A549 (cell line): ENCODE data around the gene ATL3. TPM values are rescaled to one million over a fixed set of nuclear protein-coding genes. Genes with fewer than 3 reads are reported as not detected.

Source experiments
- ATAC-seq, 2 experiments: fragments of 200-7000 bp in 1 of 2; fragments of >200 bp in 1 of 2; cut with Nextera tagmentation in 1 of 2; cut with Tn5 transposase in 1 of 2; 3 replicates each; pipeline versions ENCODE4 v1.8.0 to v1.9.1; 2018 to 2020; ENCODE audit warnings: mild to moderate bottlenecking in 1 of 2, moderate library complexity in 1 of 2
- CTCF ChIA-PET: fragments of 300-600 bp; sonication (Branson Sonifier 250); formaldehyde crosslinking; extraction: SDS; loops from one replicate; lab custom pipeline; 2021; ENCODE audit warnings: antibody characterized with exemption, inconsistent platforms; lab: Yijun Ruan, JAX
- POLR2A ChIA-PET: fragments of 350-600 bp; formaldehyde crosslinking; extraction: SDS; loops from one replicate; lab custom pipeline; 2021; ENCODE audit warnings: antibody characterized with exemption, inconsistent platforms; lab: Yijun Ruan, JAX
- DNase-seq, 2 experiments: peaks; one replicate each; pipeline versions ENCODE4 v3.0.0 to v3.0.0-alpha.2; 2011 to 2016; ENCODE audit warnings: low read depth in 1 of 2, low spot score in 1 of 2
- FAIRE-seq: peaks from 2 replicates; lab custom pipeline; 2011; peaks lifted over from hg19 to GRCh38; lab: Jason Lieb, UNC
- H3K27ac ChIP-seq, 2 experiments: fragments of >200 bp; sonication (Bioruptor Twin); formaldehyde crosslinking; 3 replicates each; pipeline ENCODE4 v1.5.1; 2016 to 2017
- H3K4me1 ChIP-seq: fragments of >200 bp; sonication (Bioruptor Twin); formaldehyde crosslinking; 3 replicates; pipeline ENCODE4 v1.6.1; 2016
- H3K4me2 ChIP-seq: fragments of >200 bp; sonication (Bioruptor Twin); formaldehyde crosslinking; 3 replicates; pipeline ENCODE4 v1.6.1; 2016
- H3K4me3 ChIP-seq: fragments of >200 bp; sonication (Bioruptor Twin); formaldehyde crosslinking; 3 replicates; pipeline ENCODE4 v1.5.1; 2016
- H3K9me3 ChIP-seq: fragments of >200 bp; sonication (Bioruptor Twin); formaldehyde crosslinking; 3 replicates; pipeline ENCODE4 v1.6.1; 2016
- ATOH8 ChIP-seq: fragments of 250-450 bp; sonication (Bioruptor Pico); IDR thresholded peaks from 2 replicates; pipeline ENCODE4 v1.5.0; 2020; ENCODE audit warnings: low read depth, mild to moderate bottlenecking, moderate library complexity
- BHLHE40 ChIP-seq: IDR thresholded peaks from 2 replicates; pipeline ENCODE4 v1.6.1; 2012; ENCODE audit warnings: low read depth, low read length, inconsistent platforms
- CBX2 ChIP-seq: fragments of 200-600 bp; sonication (generic); IDR thresholded peaks from 2 replicates; pipeline ENCODE4 v1.6.1; 2016; ENCODE audit warnings: low read depth, mild to moderate bottlenecking, borderline replicate concordance
- E2F6 ChIP-seq: IDR thresholded peaks from 2 replicates; pipeline ENCODE4 v1.6.1; 2012; ENCODE audit warnings: low read depth, borderline replicate concordance
- EHF ChIP-seq: fragments of 250-450 bp; sonication (Bioruptor Pico); IDR thresholded peaks from 2 replicates; pipeline ENCODE4 v1.5.0; 2020; ENCODE audit warnings: mild to moderate bottlenecking
- EHMT2 ChIP-seq: fragments of 200-600 bp; sonication (generic); IDR thresholded peaks from 2 replicates; pipeline ENCODE4 v1.6.1; 2016; ENCODE audit warnings: antibody characterized with exemption, low read depth, mild to moderate bottlenecking, moderate library complexity
- FOXS1 ChIP-seq: fragments of 250-450 bp; sonication (Bioruptor Pico); IDR thresholded peaks from 2 replicates; pipeline ENCODE4 v1.5.0; 2020; ENCODE audit warnings: mild to moderate bottlenecking, moderate library complexity
- GATA3 ChIP-seq: IDR thresholded peaks from 2 replicates; pipeline ENCODE4 v1.6.1; 2012; ENCODE audit warnings: borderline replicate concordance
- HDAC2 ChIP-seq: fragments of 200-600 bp; sonication (generic); IDR thresholded peaks from 2 replicates; pipeline ENCODE4 v1.6.1; 2016
- HES2 ChIP-seq: fragments of >200 bp; sonication (Bioruptor Twin); formaldehyde crosslinking; IDR thresholded peaks from 2 replicates; pipeline ENCODE4 v1.6.1; 2016
- HEYL ChIP-seq: fragments of 250-450 bp; sonication (Bioruptor Pico); IDR thresholded peaks from 2 replicates; pipeline ENCODE4 v1.8.0; 2021; ENCODE audit warnings: mild to moderate bottlenecking, moderate library complexity
- HOXA7 ChIP-seq: fragments of 250-450 bp; sonication (Bioruptor Pico); IDR thresholded peaks from 2 replicates; pipeline ENCODE4 v1.5.0; 2020; ENCODE audit warnings: mild to moderate bottlenecking, moderate library complexity
- HOXB13 ChIP-seq: fragments of 250-450 bp; sonication (Bioruptor Pico); IDR thresholded peaks from 2 replicates; pipeline ENCODE4 v1.5.0; 2020; ENCODE audit warnings: low read depth, mild to moderate bottlenecking, moderate library complexity
- KDM5A ChIP-seq: fragments of 200-600 bp; sonication (generic); IDR thresholded peaks from 2 replicates; pipeline ENCODE4 v1.6.1; 2016; ENCODE audit warnings: antibody characterized with exemption, mild to moderate bottlenecking
- MAFK ChIP-seq: fragments of 450-650 bp; IDR thresholded peaks from 2 replicates; pipeline ENCODE4 v1.6.1; 2014; ENCODE audit not compliant: partially characterized antibody
- MAZ ChIP-seq: fragments of 150-350 bp; IDR thresholded peaks from 2 replicates; pipeline ENCODE4 v1.6.1; 2014; ENCODE audit warnings: antibody characterized with exemption, low read depth, low read length, borderline replicate concordance
- MYC ChIP-seq: IDR thresholded peaks from 2 replicates; pipeline ENCODE4 v1.6.1; 2012; ENCODE audit warnings: mild to moderate bottlenecking, inconsistent platforms, low read length, improper control_type of control experiment, borderline replicate concordance
- NPAS2 ChIP-seq: fragments of 250-450 bp; sonication (Bioruptor Pico); IDR thresholded peaks from 2 replicates; pipeline ENCODE4 v1.8.0; 2022; ENCODE audit warnings: mild to moderate bottlenecking, moderate library complexity, borderline replicate concordance
- PBX3 ChIP-seq: IDR thresholded peaks from 2 replicates; pipeline ENCODE4 v1.6.1; 2012
- POLR2A ChIP-seq: IDR thresholded peaks from 2 replicates; pipeline ENCODE4 v1.6.1; 2012; ENCODE audit warnings: mild to moderate bottlenecking, low read length
- POLR2AphosphoS2 ChIP-seq: conservative IDR thresholded peaks from 2 replicates; pipeline ENCODE4 v1.6.1; 2012; ENCODE audit warnings: low read length, improper control_type of control experiment, inconsistent platforms
- RARB ChIP-seq: fragments of 250-450 bp; sonication (Bioruptor Pico); IDR thresholded peaks from 2 replicates; pipeline ENCODE4 v1.8.0; 2021; ENCODE audit warnings: mild to moderate bottlenecking, moderate library complexity
- RCOR1 ChIP-seq: fragments of 150-350 bp; IDR thresholded peaks from 2 replicates; pipeline ENCODE4 v1.6.1; 2014; ENCODE audit warnings: antibody characterized with exemption, low read length, low read depth
- REST ChIP-seq: fragments of 200-600 bp; sonication (generic); IDR thresholded peaks from 2 replicates; pipeline ENCODE4 v1.6.1; 2016; ENCODE audit warnings: antibody characterized with exemption, mild to moderate bottlenecking, moderate library complexity
- SMC3 ChIP-seq: fragments of >200 bp; sonication (Bioruptor Twin); formaldehyde crosslinking; IDR thresholded peaks from 3 replicates; pipeline ENCODE4 v1.6.1; 2018; ENCODE audit warnings: inconsistent platforms
- SREBF2 ChIP-seq: fragments of 450-650 bp; IDR thresholded peaks from 2 replicates; pipeline ENCODE4 v1.6.1; 2014; ENCODE audit warnings: mild to moderate bottlenecking, moderate library complexity
- USF2 ChIP-seq: fragments of 450-650 bp; IDR thresholded peaks from 2 replicates; pipeline ENCODE4 v1.6.1; 2014; ENCODE audit warnings: antibody characterized with exemption
- WGBS: methylation state at CpG from one replicate; pipeline ENCODE4 v1.1.6; 2017; ENCODE audit errors: missing lambda C conversion rate; 5-methylcytosine and 5-hydroxymethylcytosine counted together
- polyA plus RNA-seq, 4 experiments: library from polyadenylated mRNA; depleted of rRNA in 3 of 4; stranded (reverse); fragments of >200 nt; fragmentation: RNase III in 1 of 4; extraction: RNeasy Plus Mini Kit Qiagen cat#74134 plus additional on column Dnase treatment in 1 of 4; gene quantifications; 2 replicates in 3 of 4; 3 replicates in 1 of 4; pipeline ENCODE4 v1.2.3, GENCODE V29; 2011 to 2017

The ATL3 gene
- polyA plus RNA-seq, 2 of the 4 experiments (the other 2 are of a cell fraction): 26.3 to 50.8 TPM

- peak overlapping the region; percentile 84 for H3K4me2 ChIP-seq
- peak; percentile 38 to 53 for ATAC-seq
- TF ChIP-seq SMC3: no peak
- TF ChIP-seq USF2: no peak
- no peak for TF ChIP-seq POLR2A
- 0 out of 2 replicates have a peak, but pooled peaks have one; percentile 45 for TF ChIP-seq KDM5A
- TF ChIP-seq RCOR1: no peak
- no peak for TF ChIP-seq HES2
- TF ChIP-seq FOXS1 (CRISPR knock-in tag): no peak
- no peak for TF ChIP-seq PBX3
- 0 out of 2 replicates have a peak, but pooled peaks have one; percentile 11 for TF ChIP-seq REST
- 0 out of 2 replicates have a peak, but pooled peaks have one; percentile 8 for TF ChIP-seq HDAC2
- no peak for TF ChIP-seq GATA3
- TF ChIP-seq HOXB13 (CRISPR knock-in tag): no peak
- TF ChIP-seq, all 56 proteins: peak for 3
- WGBS: 9% methylated on average over 19 of the region's 19 CpGs
- ChIA-PET POLR2A (interaction anchor here (0.6 to 3.4 kb wide), 12 partner anchors 9 to 841 kb away, joined by 3 to 29 read pairs (median 4); partner anchors contain the start of gene ATL3), CTCF (interaction anchor here (0.7 to 3.6 kb wide), 13 partner anchors 9 to 801 kb away, joined by 3 to 26 read pairs (median 4); partner anchors contain the start of genes ATL3 and SLC3A2)
- FAIRE-seq: no peak
- H3K9me3 ChIP-seq: no peaks in the 10 kb centered on the region
- peak overlapping the region; percentile 90 to 95 for H3K27ac ChIP-seq
- H3K4me3 ChIP-seq: peak overlapping the region; percentile 82
- peaks cover 32% of the 10 kb centered on the region for H3K4me1 ChIP-seq
- DNase-seq: peak; percentile 11 to 42
These were observed 11.2 kb upstream of the ATL3 start for GRCh38 chr11:63682066-63683021.

- Histone ChIP-seq H3K9me3 (no peaks in the 10 kb centered on the region), H3K27ac (peak within 1 kb of the TSS; percentile 90 to 95), H3K4me3 (peak within 1 kb of the TSS; percentile 82), H3K4me1 (peaks cover 25% of the 10 kb centered on the region), H3K4me2 (peak within 1 kb of the TSS; percentile 84)
- ATAC-seq (peak; percentile 89 to 95), DNase-seq (peak; percentile 94 to 99), FAIRE-seq (peak; percentile 68)
- POLR2A ChIA-PET: interaction anchor here (0.6 to 3.4 kb wide), 12 partner anchors 8 to 840 kb away, joined by 3 to 29 read pairs (median 4); partner anchors contain the start of gene ATL3
- 1% methylated on average over 57 of the region's 74 CpGs for WGBS
- CTCF ChIA-PET: interaction anchor here (0.7 to 3.6 kb wide), 12 partner anchors 9 to 707 kb away, joined by 3 to 26 read pairs (median 4); partner anchors contain the start of gene ATL3
- TF ChIP-seq EHMT2 (no peak), RCOR1 (no peak), HOXA7 (CRISPR knock-in tag) (no peak), CBX2 (no peak), E2F6 (no peak), ATOH8 (no peak), POLR2AphosphoS2 (no peak), RARB (CRISPR knock-in tag) (no peak), MYC (peak; percentile 86), BHLHE40 (no peak), SREBF2 (no peak), MAZ (peak; percentile 22; the same call in 1 of the 2 replicates), NPAS2 (no peak), MAFK (no peak), EHF (CRISPR knock-in tag) (no peak), HEYL (CRISPR knock-in tag) (no peak), GATA3 (no peak)
These were observed 10.3 kb upstream of the ATL3 start, which contains the start of gene RTN3 for GRCh38 chr11:63681321-63682065. Gene RTN3 (plus strand): TSS chr11:63681500. CDS start chr11:63681637, 137 bp downstream.
